ENCODE results near the gene JUND.

JUND gene

DNA sequence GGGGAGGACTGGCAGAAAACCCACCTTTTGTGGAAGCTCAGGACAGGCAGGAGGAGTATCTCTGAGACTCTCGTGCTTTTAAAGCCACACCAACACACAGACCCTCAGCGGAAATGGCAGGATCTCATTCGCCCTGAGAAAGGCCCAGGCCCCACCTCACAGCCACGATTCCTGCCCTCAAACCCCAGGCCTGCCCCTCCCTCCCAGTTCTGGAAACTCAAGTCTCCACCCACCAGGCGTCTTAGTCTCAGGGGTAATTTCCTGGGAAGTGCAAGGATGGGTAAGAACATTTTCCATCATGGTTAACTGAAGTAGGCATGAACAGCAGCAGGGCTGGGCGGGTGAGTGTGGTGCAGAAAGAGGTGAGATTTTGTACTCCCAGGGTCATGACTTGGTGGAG is 47.2 kb downstream of the JUND start:
- no peak for DNase-seq (ENCODE audit: low spot score)

DNA sequence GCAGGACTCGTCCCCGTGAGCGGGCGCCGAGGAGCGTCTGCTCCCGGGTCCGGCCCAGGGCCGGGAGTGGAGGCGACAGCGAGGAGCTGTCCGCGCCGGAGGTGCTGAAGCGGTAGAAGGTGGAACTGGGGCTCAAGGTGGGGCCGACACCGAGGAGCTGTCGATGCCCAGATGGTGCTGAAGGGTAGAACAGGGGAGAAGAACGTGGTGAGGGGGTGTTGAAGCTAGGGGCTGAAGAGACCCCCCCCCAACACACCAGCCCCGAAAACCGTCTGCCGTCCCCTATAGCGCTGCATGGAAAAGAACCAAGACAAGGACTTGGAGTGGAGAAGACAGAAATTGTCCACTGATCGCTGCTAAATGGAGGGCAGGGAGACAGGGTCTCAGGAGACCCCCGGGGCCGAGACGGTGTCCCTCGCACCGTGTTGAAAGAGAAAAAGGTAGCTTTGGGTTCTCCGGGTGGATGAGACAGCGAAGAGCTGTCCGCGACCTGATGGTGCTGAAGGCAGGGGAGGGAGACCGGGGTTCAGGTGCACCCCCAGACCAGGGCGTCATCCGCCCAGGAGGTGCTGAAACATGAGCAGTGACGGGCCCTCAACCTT is 48.1 kb downstream of the JUND start:
- no peak for DNase-seq (ENCODE audit: low spot score)

DNA sequence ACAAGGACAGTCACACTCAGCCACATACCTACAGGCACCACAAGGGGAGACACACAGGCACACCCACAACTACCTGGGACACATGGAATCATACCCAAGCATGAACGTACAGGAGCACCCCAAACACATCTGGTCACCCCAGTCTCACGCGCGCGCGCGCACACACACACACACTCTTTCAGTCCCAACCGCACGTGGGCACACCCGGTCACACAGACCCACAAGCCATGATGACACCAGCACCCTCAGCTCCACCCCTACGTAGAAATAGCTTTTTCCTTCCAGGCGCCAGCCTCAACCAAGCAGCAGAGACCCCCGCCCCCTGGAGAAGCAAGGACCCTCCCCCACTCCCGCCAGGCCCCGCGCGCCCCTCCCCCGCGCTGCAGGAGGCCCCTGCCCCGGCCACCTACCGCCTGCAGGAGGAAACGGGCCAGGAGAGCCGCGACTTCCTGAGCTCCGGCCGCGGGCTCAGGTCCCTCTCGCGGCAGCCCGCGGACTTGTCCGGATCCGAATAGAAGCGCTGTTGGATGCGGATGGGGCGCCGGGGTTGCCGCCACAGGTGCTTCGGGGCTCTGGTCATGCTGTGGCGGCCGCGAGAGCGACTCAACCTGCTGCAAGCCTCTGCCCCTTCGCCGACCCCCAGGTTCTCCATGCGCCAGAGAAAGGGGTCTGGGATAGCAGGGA is 48.7 kb downstream of the JUND start:
- no peak for DNase-seq (ENCODE audit: low spot score)

DNA sequence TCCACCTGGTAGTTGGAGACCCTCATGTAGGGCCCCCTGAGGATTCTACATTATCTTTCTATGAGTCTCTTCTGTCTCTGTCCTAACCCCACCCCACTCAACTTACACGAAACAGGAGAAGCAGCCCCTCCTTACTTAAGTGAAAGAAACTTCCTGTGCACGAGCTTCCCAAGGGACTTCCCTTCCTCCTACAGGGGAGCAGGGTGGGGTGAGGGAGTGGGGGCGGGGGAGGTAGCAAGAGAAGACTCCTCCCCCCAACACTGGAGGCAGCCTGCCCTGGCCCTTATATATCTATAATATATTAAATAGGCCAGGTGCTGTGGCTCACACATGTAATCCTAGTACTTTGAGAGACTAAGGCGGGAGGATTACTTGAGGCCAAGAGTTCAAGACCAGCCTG is 49.6 kb downstream of the JUND start:
- DNase-seq (ENCODE audit: low spot score), result no peak

DNA sequence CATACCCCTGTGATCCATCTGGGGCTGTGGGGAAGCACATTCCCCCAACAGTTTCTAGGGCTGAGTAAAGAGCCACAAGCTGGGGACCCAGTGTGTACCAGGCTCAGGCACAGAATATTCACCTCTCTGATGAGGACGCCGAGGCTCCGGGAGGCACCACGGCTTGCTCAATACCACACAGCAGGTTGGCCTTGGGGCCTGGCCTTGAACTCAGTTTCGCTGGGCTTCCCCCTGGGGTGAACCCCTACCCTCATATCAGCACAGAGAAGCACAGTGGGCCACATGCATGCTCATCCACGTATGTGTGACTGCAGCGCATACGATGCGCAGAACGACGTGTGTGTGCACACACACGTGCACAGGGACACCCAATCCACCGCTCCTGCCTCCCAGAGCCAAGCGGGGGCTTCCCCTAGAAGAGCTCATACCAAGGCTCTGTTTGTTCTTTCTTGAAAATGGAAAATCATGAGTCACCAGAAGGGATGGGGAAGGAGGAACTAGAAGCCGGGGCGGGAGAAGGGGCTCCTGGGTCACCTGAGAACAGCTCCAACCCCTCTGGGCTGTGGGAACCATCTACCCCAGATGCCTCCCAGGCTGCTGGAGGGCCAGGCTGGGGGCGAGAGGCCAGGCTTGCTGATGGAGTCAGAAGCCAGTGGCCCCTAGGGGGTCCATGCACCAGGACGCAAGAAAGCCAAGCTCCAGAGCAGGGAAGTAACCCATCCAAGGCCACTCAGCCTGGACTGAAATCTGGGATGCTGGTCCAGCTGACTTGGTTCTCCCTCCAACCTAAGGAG is 50.3 kb downstream of the JUND start:
- no peak for DNase-seq (ENCODE audit: low spot score)

DNA sequence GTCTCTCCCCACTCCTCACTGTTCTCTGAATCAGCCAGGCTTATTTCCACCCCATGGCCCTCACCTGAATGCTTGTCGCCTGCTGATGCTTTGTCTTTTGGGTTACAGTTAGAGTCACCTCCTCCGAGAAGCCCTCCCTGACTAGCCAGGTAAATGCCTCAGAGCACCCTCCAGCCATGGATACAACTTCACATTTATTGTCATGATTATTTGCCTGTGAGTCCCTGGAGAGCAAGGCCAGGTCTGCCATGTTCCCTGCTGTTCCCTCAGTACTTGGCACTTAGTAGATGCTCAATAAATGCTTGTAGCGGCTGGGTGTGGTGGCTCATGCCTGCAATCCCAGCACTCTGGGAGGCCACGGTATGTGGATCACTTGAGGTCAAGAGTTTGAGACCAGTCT is 51.5 kb downstream of the JUND start:
- no peak for DNase-seq (ENCODE audit: low spot score)
